ENCODE measurements around the gene DDX3X. TPM values are rescaled to one million over a fixed set of nuclear protein-coding genes. Genes with fewer than 3 reads are reported as not detected.

DDX3X gene
- total RNA-seq = 88.2 and 113 TPM in 2 replicates

GRCh38 chrX:41333744-41334362 is at the start of gene DDX3X:
Gene DDX3X, plus strand, starts transcription at chrX:41334162. Its CDS starts 91 bp downstream, at chrX:41334253.

Other genes starting within 250 kb of the DDX3X start
- gene USP9X, start 248.7 kb upstream of the DDX3X start, total RNA-seq = 32.7 and 41.4 TPM in 2 replicates
- not detected in 2 replicates for gene NYX, start 113.2 kb downstream of the DDX3X start, total RNA-seq

All from hair follicular keratinocyte (primary cell).